HCT116 (cell line): ENCODE measurements around the gene CCDC80. TPM values are rescaled to one million over a fixed set of nuclear protein-coding genes. Genes with fewer than 3 reads are reported as not detected.

Experiments used
- ATAC-seq: fragments of 200-7000 bp; cut with Tn5 transposase; 2 replicates; pipeline ENCODE4 v1.9.1; 2020; ENCODE audit warnings: mild to moderate bottlenecking, moderate library complexity
- BruUV-seq: library from RNA; stranded (reverse); fragments of 400-500 nt; replicated peaks from 2 replicates; lab custom pipeline; 2021; lab: Mats Ljungman, UMichigan
- CTCF ChIA-PET: fragments of 300-600 bp; sonication (Branson Sonifier 250); formaldehyde crosslinking; loops from one replicate; lab custom pipeline; 2021; ENCODE audit warnings: antibody characterized with exemption; lab: Charles Lee
- POLR2A ChIA-PET: fragments of 300-600, 350-600 bp; sonication (Branson Sonifier 250); formaldehyde crosslinking; loops from one replicate; lab custom pipeline; 2021; ENCODE audit warnings: antibody characterized with exemption; lab: Charles Lee
- RAD21 ChIA-PET, 2 experiments: fragments of 300-600 bp; sonication (Branson Sonifier 250); formaldehyde crosslinking; loops; one replicate each; lab custom pipeline; 2023; ENCODE audit warnings: low total read pairs in 2 of 2; ENCODE audit not compliant: uncharacterized antibody in 2 of 2, unreplicated experiment in 2 of 2, low non-redundant PET in 1 of 2; lab: Charles Lee
- DNase-seq: peaks from one replicate; pipeline ENCODE4 v3.0.0-alpha.2; 2010; ENCODE audit warnings: low read depth, low spot score
- H2AFZ ChIP-seq: fragments of 200-600 bp; shearing (Covaris generic), sonication (generic); 2 replicates; pipeline ENCODE4 v1.6.1; 2017; ENCODE audit warnings: low read depth, mixed run types, mixed read lengths, antibody characterized with exemption, low read length; ENCODE audit not compliant: poor library complexity, severe bottlenecking
- H3K27ac ChIP-seq: 2 replicates; pipeline ENCODE4 v1.5.1; 2012; ENCODE audit warnings: low read depth, low read length
- H3K27me3 ChIP-seq: fragments of 200-600 bp; sonication (generic); 2 replicates; pipeline ENCODE4 v1.6.1; 2016; ENCODE audit warnings: mixed run types, low read length, mixed read lengths; ENCODE audit not compliant: insufficient read depth
- H3K36me3 ChIP-seq, 2 experiments: fragments of 200-500 bp in 1 of 2; fragments of 200-600 bp in 1 of 2; sonication (Bioruptor generic) in 1 of 2; sonication (generic) in 1 of 2; 2 replicates each; pipeline versions ENCODE4 v1.5.1 to v1.6.1; 2014 to 2016; ENCODE audit warnings: low read length in 2 of 2, inconsistent platforms in 1 of 2, mixed read lengths in 1 of 2, mixed run types in 1 of 2; ENCODE audit not compliant: insufficient read depth in 2 of 2, control insufficient read depth in 1 of 2
- H3K4me1 ChIP-seq, 2 experiments: fragments of 200-600 bp in 1 of 2; sonication (generic) in 1 of 2; 2 replicates each; pipeline versions ENCODE4 v1.5.1 to v1.6.1; 2012 to 2017; ENCODE audit warnings: low read length in 2 of 2, inconsistent platforms in 1 of 2, mild to moderate bottlenecking in 1 of 2, mixed read lengths in 1 of 2, mixed run types in 1 of 2, moderate library complexity in 1 of 2; ENCODE audit not compliant: insufficient read depth in 2 of 2, control insufficient read depth in 1 of 2
- H3K4me2 ChIP-seq: fragments of 200-600 bp; sonication (generic); 2 replicates; pipeline ENCODE4 v1.6.1; 2017; ENCODE audit warnings: mixed run types, low read length, mixed read lengths
- H3K4me3 ChIP-seq, 2 experiments: fragments of 200-600 bp in 1 of 2; sonication (generic) in 1 of 2; replicated peaks in 1 of 2; 2 replicates each; pipeline ENCODE4 v1.5.1; 2011 to 2016; ENCODE audit warnings: low read length in 2 of 2, control low read depth in 1 of 2, low read depth in 1 of 2, mild to moderate bottlenecking in 1 of 2, mixed read lengths in 1 of 2, mixed run types in 1 of 2
- H3K79me2 ChIP-seq: fragments of 200-600 bp; sonication (generic); 2 replicates; pipeline ENCODE4 v1.6.1; 2017; ENCODE audit warnings: mild to moderate bottlenecking, mixed run types, low read length, moderate library complexity, mixed read lengths; ENCODE audit not compliant: insufficient read depth
- H3K9ac ChIP-seq: fragments of 200-600 bp; sonication (generic); 2 replicates; pipeline ENCODE4 v1.6.1; 2016; ENCODE audit warnings: low read length, mixed read lengths
- H3K9me2 ChIP-seq: fragments of 200-600 bp; sonication (generic), shearing (Covaris generic); 2 replicates; pipeline ENCODE4 v1.6.1; 2017; ENCODE audit warnings: mixed run types, mild to moderate bottlenecking, moderate library complexity; ENCODE audit not compliant: insufficient read depth
- H3K9me3 ChIP-seq, 2 experiments: fragments of 200-500 bp in 1 of 2; fragments of 200-600 bp in 1 of 2; sonication (Bioruptor generic) in 1 of 2; sonication (generic) in 1 of 2; 2 replicates each; pipeline ENCODE4 v1.6.1; 2014 to 2017; ENCODE audit warnings: low read length in 2 of 2, mixed read lengths in 2 of 2, inconsistent platforms in 1 of 2, low read depth in 1 of 2, mild to moderate bottlenecking in 1 of 2, mixed run types in 1 of 2, moderate library complexity in 1 of 2; ENCODE audit not compliant: control insufficient read depth in 1 of 2, insufficient read depth in 1 of 2
- H4K20me1 ChIP-seq: fragments of 200-600 bp; sonication (generic), shearing (Covaris generic); 2 replicates; pipeline ENCODE4 v1.6.1; 2017; ENCODE audit warnings: mixed run types, mild to moderate bottlenecking, moderate library complexity; ENCODE audit not compliant: insufficient read depth
- CEBPB ChIP-seq: IDR thresholded peaks from 2 replicates; pipeline ENCODE4 v1.6.1; 2012; ENCODE audit warnings: low read depth
- EZH2 ChIP-seq: fragments of 200-600 bp; sonication (generic); IDR thresholded peaks from 2 replicates; pipeline ENCODE4 v1.6.1; 2017; ENCODE audit warnings: antibody characterized with exemption, mixed run types
- FOSL1 ChIP-seq: IDR thresholded peaks from 2 replicates; pipeline ENCODE4 v1.6.1; 2012; ENCODE audit warnings: low read depth
- JUND ChIP-seq: IDR thresholded peaks from 2 replicates; pipeline ENCODE4 v1.6.1; 2012
- POLR2AphosphoS5 ChIP-seq: IDR thresholded peaks from 2 replicates; pipeline ENCODE4 v1.6.1; 2011; ENCODE audit warnings: mild to moderate bottlenecking, low read depth, low read length, moderate library complexity
- SIN3A ChIP-seq: IDR thresholded peaks from 2 replicates; pipeline ENCODE4 v1.6.1; 2012; ENCODE audit warnings: low read depth
- SP1 ChIP-seq: IDR thresholded peaks from 2 replicates; pipeline ENCODE4 v1.6.1; 2012; ENCODE audit warnings: low read depth
- SRF ChIP-seq: IDR thresholded peaks from 2 replicates; pipeline ENCODE4 v1.6.1; 2012; ENCODE audit warnings: low read depth
- YY1 ChIP-seq: IDR thresholded peaks from 2 replicates; pipeline ENCODE4 v1.6.1; 2011; ENCODE audit warnings: low read length, low read depth, moderate library complexity, mild to moderate bottlenecking; ENCODE audit not compliant: insufficient replicate concordance; ENCODE audit errors: extremely low read depth
- ZFX ChIP-seq: fragments of 450-650 bp; IDR thresholded peaks from 2 replicates; pipeline ENCODE4 v1.6.1; 2017
- intact Hi-C: fragments of 100-400 bp; cut with micrococcal nuclease; formaldehyde crosslinking; loops from 2 replicates; pipeline ENCODE4 v1.10.0; 2022
- total RNA-seq: library from RNA; stranded (reverse); gene quantifications from one replicate; pipeline ENCODE4 v1.2.1, GENCODE V29; 2021; ENCODE audit not compliant: unreplicated experiment
- TF ChIP-seq, protein P1 (sequence below): IDR thresholded peaks from 2 replicates; pipeline ENCODE4 v1.6.1; 2012
- TF ChIP-seq, protein P2 (sequence below), 3 experiments: fragments of 200-600 bp in 1 of 3; sonication (generic) in 1 of 3; IDR thresholded peaks in 2 of 3; conservative IDR thresholded peaks in 1 of 3; 2 replicates each; pipeline ENCODE4 v1.5.1; 2012 to 2017; ENCODE audit warnings: low read depth in 2 of 3, low read length in 2 of 3, antibody characterized with exemption in 1 of 3, borderline replicate concordance in 1 of 3, control low read depth in 1 of 3, mild to moderate bottlenecking in 1 of 3, mixed read lengths in 1 of 3, mixed run types in 1 of 3, moderate library complexity in 1 of 3; ENCODE audit not compliant: insufficient read depth in 1 of 3
- TF ChIP-seq, protein P3 (sequence below): IDR thresholded peaks from 2 replicates; pipeline ENCODE4 v1.6.1; 2012
- TF ChIP-seq, protein P4 (sequence below): IDR thresholded peaks from 2 replicates; pipeline ENCODE4 v1.6.1; 2012; ENCODE audit warnings: low read depth

Gene CCDC80
- total RNA-seq, 1 experiment from 2014 or later: 1.7 TPM

DNA sequence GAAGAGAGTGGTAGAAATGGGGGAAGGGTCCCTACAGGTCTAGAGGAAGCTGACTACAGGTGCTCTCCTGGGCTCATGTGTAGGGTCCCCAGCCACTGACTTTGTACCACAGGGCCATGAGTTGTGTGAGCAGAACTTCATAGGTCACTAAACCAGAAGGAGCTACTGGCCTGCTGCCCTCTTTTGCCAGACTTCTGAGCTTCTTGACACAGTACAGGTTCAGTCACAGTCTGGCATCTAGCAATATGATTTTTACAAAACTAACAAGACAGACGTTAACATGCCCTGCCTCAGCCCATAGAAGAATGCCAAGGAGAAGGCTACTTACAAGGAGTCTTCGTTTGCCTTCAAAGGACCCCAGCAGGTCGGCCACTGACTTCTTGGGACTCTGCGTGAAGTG, 3.2 kb downstream of the CCDC80 start:
- Histone ChIP-seq H3K36me3 (no peaks in the 10 kb centered on the region), H3K27me3 (no peaks in the 10 kb centered on the region), H3K9ac (no peak overlapping the region), H3K79me2 (no peaks in the 10 kb centered on the region), H3K4me1 (peaks cover 0 to 13% of the 10 kb centered on the region in 2 experiments; a peak in 2 of 4 replicates), H4K20me1 (no peaks in the 10 kb centered on the region), H3K9me2 (no peaks in the 10 kb centered on the region), H3K4me2 (no peak overlapping the region), H3K27ac (no peak overlapping the region), H3K9me3 (no peaks in the 10 kb centered on the region), H3K4me3 (no peak overlapping the region), H2AFZ (no peak overlapping the region)
- intact Hi-C loops: no loop called here
- ATAC-seq: no peak
- TF ChIP-seq, protein P1, sequence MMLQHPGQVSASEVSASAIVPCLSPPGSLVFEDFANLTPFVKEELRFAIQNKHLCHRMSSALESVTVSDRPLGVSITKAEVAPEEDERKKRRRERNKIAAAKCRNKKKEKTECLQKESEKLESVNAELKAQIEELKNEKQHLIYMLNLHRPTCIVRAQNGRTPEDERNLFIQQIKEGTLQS: no peak
- no peak for TF ChIP-seq FOSL1
- no peak for TF ChIP-seq POLR2AphosphoS5
- TF ChIP-seq CEBPB: no peak
- TF ChIP-seq JUND: no peak
- TF ChIP-seq, protein P2, sequence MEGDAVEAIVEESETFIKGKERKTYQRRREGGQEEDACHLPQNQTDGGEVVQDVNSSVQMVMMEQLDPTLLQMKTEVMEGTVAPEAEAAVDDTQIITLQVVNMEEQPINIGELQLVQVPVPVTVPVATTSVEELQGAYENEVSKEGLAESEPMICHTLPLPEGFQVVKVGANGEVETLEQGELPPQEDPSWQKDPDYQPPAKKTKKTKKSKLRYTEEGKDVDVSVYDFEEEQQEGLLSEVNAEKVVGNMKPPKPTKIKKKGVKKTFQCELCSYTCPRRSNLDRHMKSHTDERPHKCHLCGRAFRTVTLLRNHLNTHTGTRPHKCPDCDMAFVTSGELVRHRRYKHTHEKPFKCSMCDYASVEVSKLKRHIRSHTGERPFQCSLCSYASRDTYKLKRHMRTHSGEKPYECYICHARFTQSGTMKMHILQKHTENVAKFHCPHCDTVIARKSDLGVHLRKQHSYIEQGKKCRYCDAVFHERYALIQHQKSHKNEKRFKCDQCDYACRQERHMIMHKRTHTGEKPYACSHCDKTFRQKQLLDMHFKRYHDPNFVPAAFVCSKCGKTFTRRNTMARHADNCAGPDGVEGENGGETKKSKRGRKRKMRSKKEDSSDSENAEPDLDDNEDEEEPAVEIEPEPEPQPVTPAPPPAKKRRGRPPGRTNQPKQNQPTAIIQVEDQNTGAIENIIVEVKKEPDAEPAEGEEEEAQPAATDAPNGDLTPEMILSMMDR (IDR thresholded peaks at IDR 0.05 in 2 of 3, conservative IDR thresholded peaks at IDR 0.05 in 1 of 3; ENCODE audit: borderline replicate concordance in 1 of 3, insufficient read depth in 1 of 3, low read depth in 2 of 3, low read length in 2 of 3): no peak
- TF ChIP-seq YY1: no peak
- no peak for TF ChIP-seq SP1
- no peak for TF ChIP-seq EZH2
- no peak for TF ChIP-seq SIN3A
- TF ChIP-seq SRF: no peak
- TF ChIP-seq, protein P3, sequence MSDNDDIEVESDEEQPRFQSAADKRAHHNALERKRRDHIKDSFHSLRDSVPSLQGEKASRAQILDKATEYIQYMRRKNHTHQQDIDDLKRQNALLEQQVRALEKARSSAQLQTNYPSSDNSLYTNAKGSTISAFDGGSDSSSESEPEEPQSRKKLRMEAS: no peak
- no peak for TF ChIP-seq ZFX
- TF ChIP-seq, protein P4, sequence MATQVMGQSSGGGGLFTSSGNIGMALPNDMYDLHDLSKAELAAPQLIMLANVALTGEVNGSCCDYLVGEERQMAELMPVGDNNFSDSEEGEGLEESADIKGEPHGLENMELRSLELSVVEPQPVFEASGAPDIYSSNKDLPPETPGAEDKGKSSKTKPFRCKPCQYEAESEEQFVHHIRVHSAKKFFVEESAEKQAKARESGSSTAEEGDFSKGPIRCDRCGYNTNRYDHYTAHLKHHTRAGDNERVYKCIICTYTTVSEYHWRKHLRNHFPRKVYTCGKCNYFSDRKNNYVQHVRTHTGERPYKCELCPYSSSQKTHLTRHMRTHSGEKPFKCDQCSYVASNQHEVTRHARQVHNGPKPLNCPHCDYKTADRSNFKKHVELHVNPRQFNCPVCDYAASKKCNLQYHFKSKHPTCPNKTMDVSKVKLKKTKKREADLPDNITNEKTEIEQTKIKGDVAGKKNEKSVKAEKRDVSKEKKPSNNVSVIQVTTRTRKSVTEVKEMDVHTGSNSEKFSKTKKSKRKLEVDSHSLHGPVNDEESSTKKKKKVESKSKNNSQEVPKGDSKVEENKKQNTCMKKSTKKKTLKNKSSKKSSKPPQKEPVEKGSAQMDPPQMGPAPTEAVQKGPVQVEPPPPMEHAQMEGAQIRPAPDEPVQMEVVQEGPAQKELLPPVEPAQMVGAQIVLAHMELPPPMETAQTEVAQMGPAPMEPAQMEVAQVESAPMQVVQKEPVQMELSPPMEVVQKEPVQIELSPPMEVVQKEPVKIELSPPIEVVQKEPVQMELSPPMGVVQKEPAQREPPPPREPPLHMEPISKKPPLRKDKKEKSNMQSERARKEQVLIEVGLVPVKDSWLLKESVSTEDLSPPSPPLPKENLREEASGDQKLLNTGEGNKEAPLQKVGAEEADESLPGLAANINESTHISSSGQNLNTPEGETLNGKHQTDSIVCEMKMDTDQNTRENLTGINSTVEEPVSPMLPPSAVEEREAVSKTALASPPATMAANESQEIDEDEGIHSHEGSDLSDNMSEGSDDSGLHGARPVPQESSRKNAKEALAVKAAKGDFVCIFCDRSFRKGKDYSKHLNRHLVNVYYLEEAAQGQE: no peak
- no TSS peak for BruUV-seq
- CTCF ChIA-PET: interaction anchor here (0.9 kb wide), 1 partner anchor 15 kb away, joined by 3 read pairs; no protein-coding TSS in a partner anchor
- POLR2A ChIA-PET: no interaction called here
- no peak for DNase-seq
- RAD21 ChIA-PET: no interaction called here
